Middle frontal gyrus (tissue), 1 donor: ENCODE measurements around the gene CUL4A.
"Not testable (repeated sequence)": the region's sequence is repeated elsewhere in the genome, so short reads cannot be mapped to it uniquely, and the experiment has no call there.

Experiments
- DNase-seq: peaks from one replicate; pipeline ENCODE4 v3.0.0-alpha.2; 2015; ENCODE audit warnings: low spot score; ENCODE audit errors: extremely low spot score

Gene CUL4A

DNA sequence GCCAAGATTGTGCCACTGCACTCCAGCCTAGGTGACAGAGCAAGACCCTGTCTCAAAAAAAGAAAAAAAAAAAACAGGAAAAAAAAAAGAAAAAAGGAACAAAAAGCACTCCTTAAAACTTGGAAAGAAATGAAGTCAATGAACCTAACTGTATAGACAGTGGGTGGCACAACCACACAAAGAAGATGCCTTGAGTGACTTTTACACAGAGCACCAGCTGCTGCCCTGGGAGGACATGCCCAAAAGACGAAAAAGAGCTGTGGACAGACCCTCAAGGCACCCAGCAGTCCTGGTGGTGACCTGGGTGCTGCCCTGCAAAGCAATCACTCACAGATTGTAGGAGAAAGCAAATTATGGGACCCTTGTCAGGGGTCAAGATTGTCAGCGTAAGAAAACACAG, 81.7 kb downstream of the CUL4A start:
- DNase-seq: no peak

DNA sequence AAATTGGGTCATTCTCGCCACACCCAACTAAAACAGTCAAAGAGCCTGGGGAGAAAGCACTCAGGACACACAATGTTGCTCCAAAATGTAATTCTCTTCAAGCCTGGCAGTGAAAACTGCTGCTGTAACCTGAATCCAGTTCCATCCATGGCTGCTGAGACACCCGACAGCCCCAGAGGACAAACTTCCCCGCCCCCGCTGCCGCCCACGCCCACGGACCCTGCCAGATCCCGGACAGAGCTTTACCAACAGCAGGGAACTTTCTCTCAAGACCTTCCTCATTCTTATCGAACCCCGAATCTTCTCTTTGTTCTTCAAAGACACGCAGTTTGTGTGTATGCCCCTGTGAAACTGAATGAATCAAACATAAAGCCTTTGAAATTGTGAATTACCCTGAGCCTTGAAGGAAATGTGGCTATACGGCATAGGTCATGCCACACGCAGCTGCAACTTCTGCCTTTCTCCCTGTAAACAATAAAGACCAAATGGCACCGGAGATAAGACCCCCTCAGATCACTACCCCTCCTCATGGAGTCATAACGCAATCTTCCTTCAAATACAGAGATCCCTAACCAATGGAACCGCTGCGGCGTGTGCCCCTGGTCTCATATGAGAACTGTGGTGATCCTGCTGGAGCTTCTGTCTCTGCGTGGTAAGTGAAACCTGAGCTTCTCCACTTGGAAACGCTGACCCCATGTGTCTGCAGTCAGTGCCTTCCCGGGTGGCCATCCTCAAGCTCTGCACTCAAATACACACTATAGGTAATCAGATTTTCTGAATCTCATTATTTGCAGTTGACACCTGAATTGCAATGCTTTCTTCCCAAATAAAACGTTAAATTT, 82.8 kb downstream of the CUL4A start:
- no peak for DNase-seq

DNA sequence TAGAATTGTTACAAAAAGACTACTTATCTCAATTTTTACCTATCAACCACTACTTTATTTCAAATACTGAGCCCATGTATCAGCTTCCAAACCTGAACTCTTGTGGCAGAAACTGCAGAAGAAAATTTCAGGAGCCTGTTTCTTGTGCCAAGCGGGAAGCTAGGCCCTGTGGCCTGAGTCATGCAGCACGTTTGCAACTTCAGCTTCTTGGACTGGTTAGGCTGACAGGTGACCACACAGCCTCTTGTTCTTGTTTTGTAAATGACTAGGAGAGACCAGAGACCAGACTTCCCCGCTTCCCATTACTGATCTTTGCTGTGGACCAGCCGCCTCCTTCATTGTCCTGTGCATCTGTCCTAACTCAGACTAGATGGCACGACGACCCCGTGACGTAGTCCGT, 84.3 kb downstream of the CUL4A start:
- DNase-seq: no peak

DNA sequence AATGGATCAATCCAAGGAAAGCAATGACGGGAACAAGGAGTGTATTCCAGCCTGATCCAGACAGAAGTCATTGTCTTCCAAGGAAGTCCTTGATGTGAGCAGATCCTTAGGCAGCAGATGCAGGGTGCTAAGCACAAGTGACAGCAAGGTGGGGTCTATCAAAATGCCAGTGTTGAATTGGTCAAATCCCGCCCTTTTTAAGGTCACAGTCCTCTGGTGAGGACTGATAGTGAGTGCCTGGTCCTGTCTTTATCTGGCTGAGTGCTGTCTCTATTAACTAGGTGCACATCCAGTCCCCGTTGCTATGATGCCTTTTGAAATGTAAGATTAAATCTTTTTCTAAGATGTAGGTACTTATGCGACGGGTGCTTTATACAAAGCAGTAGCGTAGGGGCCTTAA, 86.4 kb downstream of the CUL4A start:
- DNase-seq: no peak

DNA sequence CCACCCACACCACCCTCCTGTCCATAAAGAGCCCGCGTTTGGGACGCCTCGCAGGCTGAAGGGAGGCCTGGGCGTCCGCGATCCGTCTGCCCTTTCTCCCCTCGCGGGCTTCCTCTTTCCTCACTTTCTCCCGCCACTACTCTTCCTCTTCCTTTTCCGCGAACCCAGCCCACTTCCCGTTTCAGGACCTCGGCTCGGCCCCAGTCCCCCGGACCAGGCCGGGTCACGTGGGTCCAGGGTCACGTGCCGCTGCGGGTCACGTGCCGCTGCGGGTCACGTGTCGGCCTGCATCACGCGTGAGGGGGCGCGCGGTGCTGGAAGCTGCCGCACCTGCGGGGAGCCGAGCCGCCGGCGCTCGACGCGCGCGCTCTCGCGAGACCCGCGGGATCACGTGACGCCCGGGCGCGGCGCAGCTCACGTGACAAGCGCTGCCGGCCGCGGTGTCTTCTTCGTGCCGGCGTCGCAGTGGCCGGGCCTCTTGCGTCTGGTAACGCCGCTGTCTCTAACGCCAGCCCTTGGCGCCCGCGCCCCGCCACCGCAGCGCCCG, 87.5 kb downstream of the CUL4A start, which contains the start of gene LAMP1:
TSS of gene LAMP1 (plus strand) at position 417 of the 547 bp plus-strand sequence. CDS start 196 bp downstream, outside the sequence.
- peak; percentile 89 for DNase-seq

DNA sequence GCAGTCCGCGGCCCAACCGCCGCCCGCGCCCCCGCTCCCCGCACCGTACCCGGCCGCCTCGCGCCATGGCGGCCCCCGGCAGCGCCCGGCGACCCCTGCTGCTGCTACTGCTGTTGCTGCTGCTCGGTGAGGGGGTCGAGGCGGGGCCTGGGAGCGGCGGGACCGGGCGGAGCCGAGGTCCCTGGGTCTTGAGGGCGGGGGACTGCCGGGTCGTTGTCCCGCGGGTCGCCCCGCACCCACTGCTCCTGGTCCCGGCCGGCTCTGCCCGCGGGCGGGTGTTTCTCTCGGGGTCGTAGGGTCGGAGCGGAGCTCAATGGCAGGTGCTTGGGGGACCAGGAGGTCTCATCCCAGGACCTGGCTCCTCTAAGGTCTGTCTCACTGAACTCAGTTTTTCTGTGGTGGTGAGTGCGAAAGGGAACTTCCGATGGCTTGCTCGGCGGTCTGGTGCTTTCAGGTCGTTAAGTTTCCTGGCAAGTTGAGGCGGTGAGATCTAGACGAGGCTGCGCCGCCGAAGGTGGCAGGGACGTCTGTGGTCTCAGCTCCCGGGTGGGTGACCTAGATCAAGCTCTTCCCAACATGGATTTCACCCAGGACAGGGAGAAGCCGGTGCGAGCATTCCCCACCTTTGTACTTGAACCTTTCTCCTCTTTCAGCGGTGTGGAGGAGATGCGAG, 88.1 kb downstream of the CUL4A start:
- no peak for DNase-seq

DNA sequence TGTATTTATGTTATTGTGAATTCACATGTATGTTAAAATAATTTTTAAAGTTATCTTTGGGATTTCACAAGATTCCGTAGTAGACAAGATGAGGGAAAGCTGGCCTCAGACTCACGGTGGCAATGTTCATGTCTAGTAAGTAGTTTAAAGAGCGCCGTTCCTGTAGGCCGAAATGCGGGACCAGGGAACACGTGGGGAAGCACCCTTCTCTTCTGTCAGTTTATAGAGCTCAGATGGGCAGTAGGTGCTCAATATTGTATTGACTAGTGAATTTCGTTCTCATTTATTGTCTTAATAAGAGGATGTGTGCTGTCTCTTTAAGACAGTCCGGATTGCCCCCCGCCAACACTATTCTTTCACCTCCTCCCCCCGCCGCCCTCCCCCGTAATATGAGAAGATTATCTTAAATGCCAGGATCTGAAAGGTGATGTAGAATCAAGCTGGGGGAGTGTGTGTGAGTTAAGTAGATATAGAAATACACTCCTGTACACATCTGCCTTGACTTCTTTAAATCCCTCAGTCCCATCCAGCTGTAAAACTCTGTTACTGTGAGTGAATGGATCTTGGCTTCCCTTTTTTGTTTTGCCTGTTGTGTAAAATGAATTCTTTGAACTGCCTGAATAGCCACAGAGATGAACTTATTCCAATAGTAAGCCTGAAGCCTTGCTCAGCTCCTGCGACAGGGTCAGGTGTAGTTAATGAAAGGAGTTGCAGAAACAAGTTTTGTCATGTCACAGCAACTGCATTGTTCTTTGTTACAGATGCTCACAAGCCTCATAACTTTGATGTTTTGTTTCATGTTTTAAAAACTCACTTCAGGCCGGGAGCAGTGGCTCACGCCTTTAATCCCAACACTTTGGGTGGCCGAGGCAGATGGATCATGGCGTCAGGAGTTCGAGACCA, 88.9 kb downstream of the CUL4A start:
- no peak for DNase-seq

DNA sequence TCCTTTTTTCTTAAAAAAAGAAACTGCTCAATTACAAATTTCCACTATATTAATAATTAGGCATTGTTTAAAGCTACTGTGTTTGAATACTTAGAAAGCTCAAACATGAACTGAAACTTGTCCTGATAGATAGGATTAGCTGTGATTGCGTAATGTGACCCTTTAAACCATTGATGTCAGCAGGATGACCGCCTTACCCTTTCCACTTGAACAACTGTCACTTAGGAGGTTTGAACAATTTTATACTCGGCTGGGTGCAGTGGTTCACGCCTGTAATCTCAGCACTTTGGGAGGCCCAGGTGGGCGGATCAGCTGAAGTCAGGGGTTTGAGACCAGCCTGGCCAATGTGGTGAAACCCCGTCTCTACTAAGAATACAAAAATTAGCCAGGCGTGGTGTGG, 90.5 kb downstream of the CUL4A start:
- DNase-seq: no peak

DNA sequence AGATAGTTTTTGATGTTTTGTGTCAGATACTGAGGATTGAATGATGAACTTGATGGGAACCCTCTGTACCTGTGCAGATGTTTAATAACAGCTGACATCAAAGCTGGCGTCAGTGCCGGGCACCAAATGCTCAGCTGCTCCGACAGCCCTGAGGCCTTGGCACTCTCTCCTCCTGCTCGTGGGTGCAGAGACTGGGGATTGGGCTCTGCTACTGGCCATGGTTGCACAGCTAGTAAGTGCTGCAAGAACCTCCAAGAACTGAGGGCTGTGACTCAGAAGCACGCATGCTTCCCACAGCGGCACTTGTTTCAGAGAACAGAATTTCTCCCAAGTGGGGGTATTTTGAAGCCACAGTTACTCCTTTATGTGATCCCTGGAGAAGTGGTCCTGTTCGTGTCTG, 93.6 kb downstream of the CUL4A start:
- no peak for DNase-seq

DNA sequence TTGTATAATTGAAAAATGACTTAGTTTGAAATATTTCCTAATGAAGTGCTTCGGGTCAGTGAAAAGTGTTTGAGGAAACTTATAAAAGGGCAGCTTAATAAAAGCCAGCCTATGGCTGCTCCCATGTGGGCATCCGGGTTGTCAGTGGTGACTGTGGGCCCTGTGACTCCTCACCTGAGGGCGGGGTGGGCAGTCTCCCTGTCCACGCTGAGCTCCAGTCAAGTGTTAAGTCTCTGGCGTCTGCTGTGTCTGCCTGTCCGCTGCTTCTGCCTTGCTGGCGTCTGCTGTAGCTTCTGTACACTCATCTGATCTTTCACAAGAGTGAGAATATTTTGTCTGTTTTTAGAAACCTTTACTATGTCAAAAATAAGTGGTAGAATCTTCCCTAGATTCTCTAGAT, 94.7 kb downstream of the CUL4A start:
- DNase-seq: no peak

DNA sequence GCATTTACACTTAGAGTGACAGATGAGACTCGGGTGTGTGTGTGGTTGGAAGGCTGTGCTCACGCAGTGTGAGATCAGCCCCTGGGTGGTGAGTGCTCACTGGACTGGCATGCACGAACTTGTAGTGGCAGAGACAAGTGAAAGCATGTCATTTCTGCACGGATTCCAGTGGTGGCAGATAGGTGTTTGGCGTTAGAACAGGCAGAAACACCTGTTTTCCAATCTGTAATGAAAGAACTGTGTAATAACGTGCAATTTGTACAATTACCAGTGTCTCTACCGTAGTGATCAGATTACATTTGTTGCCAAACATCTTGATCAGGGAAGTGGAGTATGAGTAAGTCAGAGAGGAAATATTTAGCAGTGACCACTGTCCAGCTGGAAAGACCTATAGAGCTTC, 95.8 kb downstream of the CUL4A start:
- no peak for DNase-seq

DNA sequence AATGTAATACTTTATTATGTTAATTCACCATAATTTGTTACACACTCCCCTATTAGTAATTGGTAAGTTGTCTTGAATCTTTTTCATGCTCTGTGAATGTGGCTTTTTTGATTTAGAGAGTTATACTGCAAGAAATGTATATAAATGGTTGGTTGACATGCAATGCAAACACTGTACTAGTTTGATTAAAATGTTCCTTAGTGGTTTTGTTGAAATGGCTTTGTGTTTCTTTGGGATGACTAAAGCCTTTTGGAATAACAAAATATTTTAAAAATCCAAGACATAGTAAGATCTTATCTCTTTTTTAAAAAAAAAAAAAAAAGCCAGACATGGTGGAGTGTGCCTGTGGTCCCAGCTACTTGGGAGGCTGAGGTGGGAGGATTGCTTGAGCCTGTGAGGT, 98.1 kb downstream of the CUL4A start:
- no peak for DNase-seq

DNA sequence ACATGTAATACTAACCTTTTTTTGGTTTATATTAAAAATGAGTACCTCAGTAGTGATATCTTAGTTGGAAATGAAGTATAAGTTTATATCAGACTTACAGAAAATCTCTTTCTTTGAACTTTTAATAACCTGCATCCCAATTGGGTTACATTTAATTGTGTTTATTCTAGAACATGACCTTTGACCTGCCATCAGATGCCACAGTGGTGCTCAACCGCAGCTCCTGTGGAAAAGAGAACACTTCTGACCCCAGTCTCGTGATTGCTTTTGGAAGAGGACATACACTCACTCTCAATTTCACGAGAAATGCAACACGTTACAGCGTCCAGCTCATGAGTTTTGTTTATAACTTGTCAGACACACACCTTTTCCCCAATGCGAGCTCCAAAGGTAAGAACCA, 100.1 kb downstream of the CUL4A start:
- no peak for DNase-seq

DNA sequence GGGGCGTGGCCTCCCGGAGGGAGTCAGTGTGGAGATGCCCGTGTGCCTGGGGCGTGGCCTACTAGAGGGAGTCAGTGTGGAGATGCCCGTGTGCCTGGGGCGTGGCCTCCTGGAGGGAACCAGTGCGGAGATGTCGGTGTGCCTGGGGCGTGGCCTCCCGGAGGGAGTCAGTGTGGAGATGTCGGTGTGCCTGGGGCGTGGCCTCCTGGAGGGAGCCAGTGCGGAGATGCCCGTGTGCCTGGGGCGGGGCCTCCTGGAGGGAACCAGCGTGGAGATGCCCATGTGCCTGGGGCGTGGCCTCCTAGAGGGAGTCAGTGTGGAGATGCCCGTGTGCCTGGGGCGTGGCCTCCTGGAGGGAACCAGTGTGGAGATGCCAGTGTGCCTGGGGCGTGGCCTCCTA, 104.7 kb downstream of the CUL4A start:
- DNase-seq: not testable (repeated sequence)

DNA sequence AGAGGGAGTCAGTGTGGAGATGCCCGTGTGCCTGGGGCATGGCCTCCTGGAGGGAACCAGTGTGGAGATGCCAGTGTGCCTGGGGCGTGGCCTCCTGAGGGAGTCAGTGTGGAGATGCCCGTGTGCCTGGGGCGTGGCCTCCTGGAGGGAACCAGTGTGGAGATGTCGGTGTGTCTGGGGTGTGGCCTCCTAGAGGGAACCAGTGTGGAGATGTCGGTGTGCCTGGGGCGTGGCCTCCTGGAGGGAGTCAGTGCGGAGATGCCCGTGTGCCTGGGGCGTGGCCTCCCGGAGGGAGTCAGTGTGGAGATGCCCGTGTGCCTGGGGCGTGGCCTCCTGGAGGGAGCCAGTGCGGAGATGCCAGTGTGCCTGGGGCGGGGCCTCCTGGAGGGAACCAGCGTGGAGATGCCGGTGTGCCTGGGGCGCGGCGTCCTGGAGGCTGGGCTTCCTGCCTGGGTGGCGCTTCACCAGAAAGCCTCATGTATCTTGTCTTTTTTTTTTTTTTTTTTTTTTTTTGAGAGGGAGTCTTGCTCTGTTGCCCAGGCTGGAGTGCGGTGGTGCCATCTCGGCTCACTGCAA, 105.6 kb downstream of the CUL4A start:
- not testable (repeated sequence) for DNase-seq

DNA sequence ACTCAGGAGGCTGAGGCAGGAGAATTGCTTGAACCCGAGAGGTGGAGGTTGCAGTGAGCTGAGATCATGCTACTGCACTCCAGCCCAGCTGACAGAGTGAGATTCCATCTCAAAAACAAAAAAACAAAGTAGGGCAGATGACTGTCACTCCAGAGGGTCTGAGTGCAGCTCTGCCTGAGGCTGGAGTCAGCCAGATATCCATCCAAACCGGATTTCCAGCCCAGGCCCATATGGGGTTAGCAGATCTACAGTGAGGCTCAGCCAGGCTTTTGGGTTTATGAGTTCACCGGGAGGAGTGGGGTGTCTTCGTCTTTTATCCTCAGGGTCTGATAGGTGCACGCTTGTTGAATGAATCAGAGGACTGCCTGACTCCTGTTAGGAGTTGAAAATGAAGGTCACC, 106.6 kb downstream of the CUL4A start:
- no peak for DNase-seq
